ENCODE data around the gene SHISA9.

The SHISA9 gene

DNA sequence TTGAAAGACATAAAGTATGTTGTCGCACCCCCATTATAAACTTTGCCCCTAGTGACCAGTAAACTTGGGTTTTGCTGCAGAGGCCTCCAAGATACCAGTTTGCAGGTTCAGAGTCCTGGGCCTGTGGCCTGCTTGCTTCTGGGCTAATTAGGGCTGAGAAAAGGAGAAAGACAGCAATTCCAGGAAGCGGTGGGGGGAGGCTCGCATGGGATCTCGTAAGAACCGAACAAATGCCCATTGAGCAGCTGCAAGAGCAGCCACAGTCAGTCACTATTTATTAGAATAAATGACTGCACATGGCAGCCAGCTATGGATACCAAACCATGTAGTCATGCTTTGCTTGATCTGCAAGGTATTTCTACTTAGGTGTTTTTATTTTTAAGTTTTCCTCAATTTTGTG lies 4.9 kb downstream of the SHISA9 start:
- no peak for TF ChIP-seq FOXP2 (optimal IDR thresholded peaks at IDR 0.05; ENCODE audit: borderline replicate concordance, extremely low read depth, extremely low read length, insufficient read depth)
- no peak for TF ChIP-seq POLR2AphosphoS5 (IDR thresholded peaks at IDR 0.05; ENCODE audit: low read depth, low read length)
- TF ChIP-seq, protein P1, sequence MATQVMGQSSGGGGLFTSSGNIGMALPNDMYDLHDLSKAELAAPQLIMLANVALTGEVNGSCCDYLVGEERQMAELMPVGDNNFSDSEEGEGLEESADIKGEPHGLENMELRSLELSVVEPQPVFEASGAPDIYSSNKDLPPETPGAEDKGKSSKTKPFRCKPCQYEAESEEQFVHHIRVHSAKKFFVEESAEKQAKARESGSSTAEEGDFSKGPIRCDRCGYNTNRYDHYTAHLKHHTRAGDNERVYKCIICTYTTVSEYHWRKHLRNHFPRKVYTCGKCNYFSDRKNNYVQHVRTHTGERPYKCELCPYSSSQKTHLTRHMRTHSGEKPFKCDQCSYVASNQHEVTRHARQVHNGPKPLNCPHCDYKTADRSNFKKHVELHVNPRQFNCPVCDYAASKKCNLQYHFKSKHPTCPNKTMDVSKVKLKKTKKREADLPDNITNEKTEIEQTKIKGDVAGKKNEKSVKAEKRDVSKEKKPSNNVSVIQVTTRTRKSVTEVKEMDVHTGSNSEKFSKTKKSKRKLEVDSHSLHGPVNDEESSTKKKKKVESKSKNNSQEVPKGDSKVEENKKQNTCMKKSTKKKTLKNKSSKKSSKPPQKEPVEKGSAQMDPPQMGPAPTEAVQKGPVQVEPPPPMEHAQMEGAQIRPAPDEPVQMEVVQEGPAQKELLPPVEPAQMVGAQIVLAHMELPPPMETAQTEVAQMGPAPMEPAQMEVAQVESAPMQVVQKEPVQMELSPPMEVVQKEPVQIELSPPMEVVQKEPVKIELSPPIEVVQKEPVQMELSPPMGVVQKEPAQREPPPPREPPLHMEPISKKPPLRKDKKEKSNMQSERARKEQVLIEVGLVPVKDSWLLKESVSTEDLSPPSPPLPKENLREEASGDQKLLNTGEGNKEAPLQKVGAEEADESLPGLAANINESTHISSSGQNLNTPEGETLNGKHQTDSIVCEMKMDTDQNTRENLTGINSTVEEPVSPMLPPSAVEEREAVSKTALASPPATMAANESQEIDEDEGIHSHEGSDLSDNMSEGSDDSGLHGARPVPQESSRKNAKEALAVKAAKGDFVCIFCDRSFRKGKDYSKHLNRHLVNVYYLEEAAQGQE (IDR thresholded peaks at IDR 0.05; ENCODE audit: insufficient read depth in 1 of 2, low read depth in 2 of 2, low read length in 2 of 2): no peak
- TF ChIP-seq SIN3A (IDR thresholded peaks at IDR 0.05; ENCODE audit: borderline replicate concordance, insufficient read depth, low read length): no peak
- TF ChIP-seq TAF1 (IDR thresholded peaks at IDR 0.05; ENCODE audit: borderline replicate concordance, insufficient read depth, low read length): no peak

DNA sequence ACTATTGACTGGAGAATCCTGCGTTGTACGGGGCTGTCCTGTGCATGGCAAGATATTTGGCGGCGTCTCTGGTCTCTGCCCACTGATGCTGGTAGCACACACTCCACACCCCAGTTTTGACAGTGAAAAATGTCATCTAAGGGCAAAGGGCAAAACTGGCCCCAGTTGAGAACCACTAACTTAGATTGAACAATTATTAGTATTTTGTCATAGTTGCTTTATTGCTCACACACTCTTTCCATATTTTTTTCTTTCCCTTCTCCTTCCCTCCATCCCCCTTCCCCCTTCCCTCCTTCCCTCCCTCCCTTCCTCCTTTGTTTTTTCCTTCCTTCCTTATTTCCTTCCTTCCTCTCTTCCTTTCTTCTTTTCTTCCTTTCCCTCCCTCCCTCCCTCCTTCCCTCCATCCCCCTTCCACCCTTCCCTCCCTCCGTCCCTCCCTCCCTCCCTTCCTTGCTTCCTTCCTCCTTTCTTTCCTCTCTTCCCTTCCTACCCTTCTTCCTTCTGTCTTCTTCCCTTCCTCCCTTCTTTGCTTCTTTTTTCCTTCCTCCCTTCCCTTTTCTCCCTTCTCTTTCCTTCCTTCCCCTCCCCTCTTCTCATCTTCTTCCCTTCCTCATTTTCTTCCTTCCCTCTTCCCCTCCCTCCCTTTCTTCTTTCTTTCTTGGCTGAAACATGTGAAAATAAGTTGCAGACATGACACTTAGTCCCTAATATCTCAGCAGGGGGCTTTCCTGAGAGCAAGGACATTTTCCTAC lies 5.5 kb downstream of the SHISA9 start:
- TF ChIP-seq, protein P1 (IDR thresholded peaks at IDR 0.05; ENCODE audit: insufficient read depth in 1 of 2, low read depth in 2 of 2, low read length in 2 of 2): no peak
- TF ChIP-seq POLR2AphosphoS5 (IDR thresholded peaks at IDR 0.05; ENCODE audit: low read depth, low read length) (no peak), TAF1 (IDR thresholded peaks at IDR 0.05; ENCODE audit: borderline replicate concordance, insufficient read depth, low read length) (no peak), FOXP2 (optimal IDR thresholded peaks at IDR 0.05; ENCODE audit: borderline replicate concordance, extremely low read depth, extremely low read length, insufficient read depth) (no peak), SIN3A (IDR thresholded peaks at IDR 0.05; ENCODE audit: borderline replicate concordance, insufficient read depth, low read length) (no peak)

DNA sequence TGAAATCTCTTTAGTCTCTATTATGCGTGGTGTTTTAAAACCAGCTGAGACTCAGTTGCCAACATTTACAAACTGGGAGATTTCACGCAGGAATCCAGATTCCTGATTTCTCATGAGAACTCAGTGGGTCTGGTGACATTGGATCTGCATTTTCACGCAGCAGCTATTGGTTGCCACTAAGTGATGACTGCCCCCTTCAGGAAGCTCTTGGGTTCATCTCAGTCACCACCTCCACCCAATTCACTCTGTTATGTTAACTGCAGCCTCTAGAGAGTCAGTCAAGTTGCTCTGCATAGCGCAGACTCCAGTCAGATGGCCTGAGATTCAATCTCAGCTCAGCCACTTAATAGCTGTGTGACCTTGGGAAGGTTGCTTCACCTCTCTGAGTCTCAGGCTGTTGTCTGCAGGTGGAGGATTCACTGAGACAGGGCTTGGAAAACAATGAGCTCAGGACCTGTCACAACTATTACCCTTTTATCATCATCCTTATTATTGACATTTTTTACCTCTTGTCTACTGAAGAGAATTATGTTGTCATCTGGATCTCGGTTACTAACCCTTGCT lies 6.4 kb downstream of the SHISA9 start:
- TF ChIP-seq TAF1 (IDR thresholded peaks at IDR 0.05; ENCODE audit: borderline replicate concordance, insufficient read depth, low read length): no peak
- TF ChIP-seq, protein P1 (IDR thresholded peaks at IDR 0.05; ENCODE audit: insufficient read depth in 1 of 2, low read depth in 2 of 2, low read length in 2 of 2): no peak
- no peak for TF ChIP-seq SIN3A (IDR thresholded peaks at IDR 0.05; ENCODE audit: borderline replicate concordance, insufficient read depth, low read length)
- no peak for TF ChIP-seq FOXP2 (optimal IDR thresholded peaks at IDR 0.05; ENCODE audit: borderline replicate concordance, extremely low read depth, extremely low read length, insufficient read depth)
- TF ChIP-seq POLR2AphosphoS5 (IDR thresholded peaks at IDR 0.05; ENCODE audit: low read depth, low read length): no peak

DNA sequence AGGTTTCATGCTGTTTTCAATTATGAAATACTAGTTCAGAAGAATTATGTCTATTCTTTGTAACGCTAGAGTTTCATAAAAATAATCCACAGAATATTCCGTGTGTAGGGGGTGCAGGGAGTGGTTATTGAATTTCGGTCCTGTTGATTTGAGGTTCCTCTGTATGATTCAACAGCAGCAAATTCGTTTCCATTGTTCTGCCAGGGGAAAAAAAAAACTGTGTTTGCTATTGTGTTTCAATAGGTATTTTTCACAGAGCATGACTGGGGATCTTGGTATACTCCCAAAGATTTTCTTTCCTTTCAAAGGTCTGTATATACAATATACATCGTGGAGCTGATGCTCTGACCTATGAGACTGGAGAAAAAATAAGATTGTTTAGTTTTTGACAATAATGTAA lies 15.8 kb downstream of the SHISA9 start:
- TF ChIP-seq FOXP2 (optimal IDR thresholded peaks at IDR 0.05; ENCODE audit: borderline replicate concordance, extremely low read depth, extremely low read length, insufficient read depth): no peak
- TF ChIP-seq SIN3A (IDR thresholded peaks at IDR 0.05; ENCODE audit: borderline replicate concordance, insufficient read depth, low read length): no peak
- TF ChIP-seq, protein P1 (IDR thresholded peaks at IDR 0.05; ENCODE audit: insufficient read depth in 1 of 2, low read depth in 2 of 2, low read length in 2 of 2): no peak
- TF ChIP-seq TAF1 (IDR thresholded peaks at IDR 0.05; ENCODE audit: borderline replicate concordance, insufficient read depth, low read length): no peak
- TF ChIP-seq POLR2AphosphoS5 (IDR thresholded peaks at IDR 0.05; ENCODE audit: low read depth, low read length): no peak
